Neural cell (in vitro differentiated cells): ENCODE results near the gene MLC1. TPM values are rescaled to one million over a fixed set of nuclear protein-coding genes. Genes with fewer than 3 reads are reported as not detected.

Experiments used
- H2AFZ ChIP-seq: fragments of 200-600, 300-800 bp; sonication (generic), shearing (Covaris generic); 2 replicates; pipeline ENCODE4 v1.6.0; 2014; ENCODE audit warnings: low read depth, mild to moderate bottlenecking, antibody characterized with exemption, low read length, moderate library complexity
- H3F3A ChIP-seq: fragments of 200-600 bp; shearing (Covaris generic); 2 replicates; pipeline ENCODE4 v1.6.1; 2016; ENCODE audit warnings: mild to moderate bottlenecking, moderate library complexity, mixed read lengths, antibody characterized with exemption, low read length; ENCODE audit not compliant: insufficient read depth, poor library complexity, severe bottlenecking
- H3K27ac ChIP-seq: fragments of 200-600, 300-800 bp; sonication (generic), shearing (Covaris generic); 2 replicates; pipeline ENCODE4 v1.5.1; 2014; ENCODE audit warnings: mild to moderate bottlenecking, low read length, moderate library complexity
- H3K27me3 ChIP-seq: fragments of 300-800, 200-600 bp; sonication (generic), shearing (Covaris generic); 2 replicates; pipeline ENCODE4 v1.6.0; 2014; ENCODE audit warnings: mild to moderate bottlenecking, low read depth, low read length, moderate library complexity; ENCODE audit not compliant: insufficient read depth
- H3K36me3 ChIP-seq: fragments of 300-800, 200-600 bp; sonication (generic), shearing (Covaris generic); 2 replicates; pipeline ENCODE4 v1.5.1; 2014; ENCODE audit warnings: mild to moderate bottlenecking, antibody characterized with exemption, low read length, moderate library complexity; ENCODE audit not compliant: insufficient read depth
- H3K4me2 ChIP-seq: fragments of 300-800, 200-600 bp; sonication (generic), shearing (Covaris generic); 2 replicates; pipeline ENCODE4 v1.6.0; 2014; ENCODE audit warnings: mild to moderate bottlenecking, low read length
- H3K4me3 ChIP-seq: fragments of 300-800, 200-600 bp; sonication (generic), shearing (Covaris generic); 2 replicates; pipeline ENCODE4 v1.5.1; 2014; ENCODE audit warnings: mild to moderate bottlenecking, low read length, moderate library complexity
- H3K79me2 ChIP-seq: fragments of 200-600 bp; shearing (Covaris generic); replicated peaks from 2 replicates; pipeline ENCODE4 v1.6.0; 2014; ENCODE audit warnings: mild to moderate bottlenecking, low read length, moderate library complexity; ENCODE audit not compliant: insufficient read depth
- H3K9ac ChIP-seq: fragments of 300-800, 200-600 bp; sonication (generic), shearing (Covaris generic); 2 replicates; pipeline ENCODE4 v1.6.1; 2016; ENCODE audit warnings: mild to moderate bottlenecking, low read length, mixed read lengths
- H3K9me2 ChIP-seq: fragments of 200-600 bp; shearing (Covaris generic); 2 replicates; pipeline ENCODE4 v1.6.1; 2016; ENCODE audit warnings: mild to moderate bottlenecking, low read length, mixed read lengths; ENCODE audit not compliant: insufficient read depth
- H3K9me3 ChIP-seq: fragments of 200-600, 300-800 bp; sonication (generic), shearing (Covaris generic); 2 replicates; pipeline ENCODE4 v1.6.1; 2016; ENCODE audit warnings: mild to moderate bottlenecking, mixed run types, low read length, moderate library complexity, mixed read lengths
- H4K20me1 ChIP-seq: fragments of 200-600 bp; shearing (Covaris generic); 2 replicates; pipeline ENCODE4 v1.6.1; 2016; ENCODE audit warnings: mild to moderate bottlenecking, mixed run types; ENCODE audit not compliant: insufficient read depth
- CTCF ChIP-seq: fragments of 450-650 bp; IDR thresholded peaks from 2 replicates; pipeline ENCODE4 v1.5.1; 2014; ENCODE audit warnings: antibody characterized with exemption, mild to moderate bottlenecking, moderate library complexity; ENCODE audit not compliant: poor library complexity, severe bottlenecking
- EP300 ChIP-seq: fragments of 450-650 bp; conservative IDR thresholded peaks from 2 replicates; pipeline ENCODE4 v1.6.1; 2014; ENCODE audit warnings: antibody characterized with exemption, mild to moderate bottlenecking, moderate library complexity; ENCODE audit not compliant: poor library complexity, severe bottlenecking
- EZH2 ChIP-seq: fragments of 200-600, 300-800 bp; shearing (Covaris generic), sonication (generic); IDR thresholded peaks from 2 replicates; pipeline ENCODE4 v1.6.1; 2014; ENCODE audit warnings: antibody characterized with exemption, low read length, borderline replicate concordance, mild to moderate bottlenecking; ENCODE audit not compliant: insufficient read depth, poor library complexity, severe bottlenecking
- MXI1 ChIP-seq: fragments of 450-650 bp; conservative IDR thresholded peaks from 2 replicates; pipeline ENCODE4 v1.6.1; 2014; ENCODE audit warnings: antibody characterized with exemption, mild to moderate bottlenecking; ENCODE audit not compliant: poor library complexity, severe bottlenecking
- POLR2AphosphoS5 ChIP-seq: IDR thresholded peaks from 2 replicates; pipeline ENCODE4 v1.6.1; 2012
- RAD21 ChIP-seq: fragments of 450-650 bp; conservative IDR thresholded peaks from 2 replicates; pipeline ENCODE4 v1.6.1; 2014; ENCODE audit warnings: antibody characterized with exemption, mild to moderate bottlenecking, moderate library complexity
- REST ChIP-seq: IDR thresholded peaks from 2 replicates; pipeline ENCODE4 v1.6.1; 2012; ENCODE audit warnings: borderline replicate concordance
- SMC3 ChIP-seq: fragments of 450-650 bp; conservative IDR thresholded peaks from 2 replicates; pipeline ENCODE4 v1.6.1; 2014; ENCODE audit warnings: antibody characterized with exemption, mild to moderate bottlenecking, moderate library complexity; ENCODE audit not compliant: poor library complexity
- TAF1 ChIP-seq: IDR thresholded peaks from 2 replicates; pipeline ENCODE4 v1.6.1; 2012; ENCODE audit warnings: low read depth
- polyA plus RNA-seq: library from polyadenylated mRNA; depleted of rRNA; stranded (reverse); fragments of >200 nt; gene quantifications from 2 replicates; pipeline ENCODE4 v1.2.3, GENCODE V29; 2014

Gene MLC1
- polyA plus RNA-seq, 1 donor from 2014 or later: not detected

GRCh38 chr22:50123119-50123518 is 37.9 kb upstream of the MLC1 start:
- H3K27me3 ChIP-seq: no peaks in the 10 kb centered on the region
- TF ChIP-seq MXI1 (no peak), SMC3 (no peak), CTCF (no peak), EP300 (no peak), EZH2 (no peak), TAF1 (no peak), REST (no peak), POLR2AphosphoS5 (no peak), RAD21 (no peak)
- H4K20me1 ChIP-seq: no peaks in the 10 kb centered on the region
- no peak overlapping the region for H3K27ac ChIP-seq
- no peak overlapping the region for H3K4me3 ChIP-seq
- peaks cover 7% of the 10 kb centered on the region for H3K9me3 ChIP-seq
- H2AFZ ChIP-seq: no peak overlapping the region
- H3F3A ChIP-seq: no peaks in the 10 kb centered on the region
- no peak overlapping the region for H3K4me2 ChIP-seq
- no peaks in the 10 kb centered on the region for H3K9me2 ChIP-seq
- no peak overlapping the region for H3K9ac ChIP-seq
- H3K79me2 ChIP-seq: no peaks in the 10 kb centered on the region
- H3K36me3 ChIP-seq: no peaks in the 10 kb centered on the region

- no peak overlapping the region for H3K9ac ChIP-seq
- no peak overlapping the region for H3K27ac ChIP-seq
- peaks cover 7% of the 10 kb centered on the region for H3K9me3 ChIP-seq
- H3F3A ChIP-seq: no peaks in the 10 kb centered on the region
- H2AFZ ChIP-seq: no peak overlapping the region
- H3K79me2 ChIP-seq: no peaks in the 10 kb centered on the region
- H3K4me2 ChIP-seq: no peak overlapping the region
- no peak for TF ChIP-seq TAF1
- no peak for TF ChIP-seq EP300
- TF ChIP-seq POLR2AphosphoS5: no peak
- TF ChIP-seq SMC3: no peak
- no peak for TF ChIP-seq RAD21
- no peak for TF ChIP-seq MXI1
- TF ChIP-seq CTCF: no peak
- TF ChIP-seq REST: no peak
- TF ChIP-seq EZH2: no peak
- H3K9me2 ChIP-seq: no peaks in the 10 kb centered on the region
- H4K20me1 ChIP-seq: no peaks in the 10 kb centered on the region
- H3K27me3 ChIP-seq: no peaks in the 10 kb centered on the region
- H3K4me3 ChIP-seq: no peak overlapping the region
- H3K36me3 ChIP-seq: no peaks in the 10 kb centered on the region
Observed at GRCh38 chr22:50121202-50121740, 36.0 kb upstream of the MLC1 start.
